Bone marrow (tissue), 2 donors: ENCODE measurements around the gene SCUBE2.
A peak's percentile ranks its signal among the peaks of the same experiment; 100 is the strongest.
"Not testable (repeated sequence)": the region's sequence is repeated elsewhere in the genome, so short reads cannot be mapped to it uniquely, and the experiment has no call there.

Experiments
- DNase-seq, 2 donors: peaks; one replicate each; lab custom pipeline; 2025; lab: John Stamatoyannopoulos, UW

Gene SCUBE2

DNA sequence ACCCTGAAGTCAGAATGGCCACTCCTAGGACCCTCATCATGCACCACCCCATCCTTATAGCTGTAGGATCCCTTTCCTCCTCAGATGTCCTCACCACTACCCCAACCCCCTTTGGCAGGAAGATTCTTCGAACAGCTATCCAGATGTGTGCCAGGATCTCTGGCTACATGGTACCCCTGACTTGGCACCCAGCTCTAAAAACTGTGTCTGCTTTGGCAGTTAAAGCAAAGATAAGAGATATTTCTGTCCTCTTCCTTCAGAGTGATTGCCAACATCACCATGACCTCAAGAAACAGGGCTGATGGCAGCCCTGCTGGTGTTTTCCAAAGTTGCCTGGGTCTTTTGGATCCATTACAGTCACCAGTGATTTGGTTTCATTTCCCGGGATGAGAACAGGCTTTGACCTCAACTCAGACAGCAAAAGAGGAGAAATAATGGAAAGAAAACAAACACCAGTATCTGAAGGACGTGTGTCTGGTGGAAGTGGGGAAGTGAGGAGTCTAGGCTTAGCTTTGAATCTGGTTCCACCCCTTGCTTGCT, 83.3 kb downstream of the SCUBE2 start:
- no peak for DNase-seq

GRCh38 chr11:9005087-9005486, 86.3 kb downstream of the SCUBE2 start:
- no peak for DNase-seq

GRCh38 chr11:9004183-9004926, 87.0 kb downstream of the SCUBE2 start:
- no peak for DNase-seq

DNA sequence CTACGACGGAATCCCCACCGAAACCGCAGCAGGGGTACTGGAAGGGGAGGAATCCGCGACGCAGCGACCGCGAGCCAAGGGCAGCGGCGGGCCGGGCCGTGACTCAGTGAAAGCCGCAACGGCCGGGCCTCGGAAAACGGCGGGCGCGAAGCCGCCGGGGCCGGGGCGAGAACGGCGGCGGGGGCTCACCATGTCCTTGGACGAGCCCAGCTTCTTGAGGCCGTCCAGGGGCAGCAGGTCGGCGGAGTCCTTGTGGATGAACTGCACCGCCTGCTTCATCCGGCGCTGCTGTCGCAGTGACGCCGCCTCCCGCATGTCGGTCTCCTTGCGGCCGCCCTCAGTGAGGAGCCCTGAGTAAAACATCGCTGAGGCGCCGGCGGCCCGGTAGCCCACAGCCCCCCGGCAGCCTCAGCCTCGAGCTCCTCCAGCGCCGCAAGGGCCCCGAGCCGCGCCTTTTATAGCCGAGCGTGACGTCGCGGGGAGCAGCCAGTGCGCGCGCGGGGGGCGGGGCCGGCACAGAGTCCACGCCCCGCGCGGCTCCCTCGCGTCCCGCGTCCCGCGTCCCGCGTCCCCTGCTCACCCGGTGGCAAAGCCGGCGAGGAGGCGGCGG, 87.7 kb downstream of the SCUBE2 start, which contains the start of gene NRIP3:
TSS of gene NRIP3 (minus strand) at position 429 of the 610 bp plus-strand sequence. CDS start at position 363, 66 bp downstream.
- DNase-seq = peak in 1 of 2 donors; percentile 66

DNA sequence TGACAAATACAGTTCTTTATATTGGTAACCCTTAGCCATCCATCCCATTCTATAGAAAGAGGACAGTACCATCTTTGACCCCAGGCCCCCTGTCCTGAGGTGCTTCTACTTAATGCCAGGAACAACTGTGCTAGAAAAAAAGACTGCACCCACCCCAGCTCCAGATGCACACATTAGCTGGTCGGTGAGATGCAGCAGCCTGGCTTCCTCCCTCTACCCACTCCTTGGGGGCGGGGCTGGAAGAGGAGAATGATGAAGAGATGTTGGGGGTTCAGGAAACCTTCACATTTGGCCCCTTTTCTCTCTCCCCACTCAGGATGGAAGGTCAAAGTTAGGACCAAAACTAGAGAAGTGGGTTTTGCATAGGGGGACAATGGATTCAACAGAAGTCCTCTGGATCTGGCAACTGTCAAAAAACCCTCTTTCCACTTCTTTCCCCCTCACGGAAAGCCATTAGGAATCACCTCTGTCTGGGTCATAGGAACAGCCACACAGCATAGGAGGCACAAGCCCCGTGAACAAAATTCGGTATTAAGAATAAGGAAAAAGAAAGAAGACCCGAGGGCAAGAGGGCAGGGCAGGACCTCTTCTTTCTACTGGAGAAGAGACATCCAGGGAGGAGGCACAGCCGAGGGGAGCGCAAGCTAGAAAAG, 88.4 kb downstream of the SCUBE2 start:
- peak in 1 of 2 donors; percentile 6 for DNase-seq

- DNase-seq = peak; percentile 36 to 95
These were observed 89.7 kb downstream of the SCUBE2 start for GRCh38 chr11:9001736-9002135.

- no peak for DNase-seq
These were observed 93.4 kb downstream of the SCUBE2 start for GRCh38 chr11:8998017-8998416.

GRCh38 chr11:8997451-8997850, 93.9 kb downstream of the SCUBE2 start:
- DNase-seq = no peak

GRCh38 chr11:8989453-8989852, 101.9 kb downstream of the SCUBE2 start:
- no peak for DNase-seq

GRCh38 chr11:8988329-8989234, 102.8 kb downstream of the SCUBE2 start:
- no peak for DNase-seq

GRCh38 chr11:8987446-8987845, 104.0 kb downstream of the SCUBE2 start:
- no peak for DNase-seq

- DNase-seq = not testable (repeated sequence)
These were observed 104.6 kb downstream of the SCUBE2 start for GRCh38 chr11:8986772-8987171.

DNA sequence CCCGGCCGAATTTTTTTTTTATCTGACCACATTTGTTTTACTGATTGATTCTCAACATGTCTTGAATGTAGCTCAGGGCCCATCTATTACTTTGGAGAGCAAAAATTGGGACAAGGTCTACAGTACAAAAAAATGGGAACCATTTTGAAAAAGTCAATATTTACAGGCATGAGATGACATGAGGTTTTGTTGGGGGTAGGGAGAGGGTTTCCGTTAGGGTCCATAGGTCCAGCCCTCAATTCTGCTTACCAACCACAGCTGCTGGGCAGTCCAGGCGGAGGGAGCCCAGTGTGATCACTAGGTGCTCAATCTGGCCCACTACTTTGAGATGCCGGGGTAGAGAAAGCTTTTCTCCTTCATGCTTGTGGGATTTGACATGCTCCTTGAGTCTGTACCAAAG, 105.9 kb downstream of the SCUBE2 start:
- DNase-seq = no peak

- DNase-seq = no peak
These were observed 107.8 kb downstream of the SCUBE2 start for GRCh38 chr11:8983552-8983951.

DNA sequence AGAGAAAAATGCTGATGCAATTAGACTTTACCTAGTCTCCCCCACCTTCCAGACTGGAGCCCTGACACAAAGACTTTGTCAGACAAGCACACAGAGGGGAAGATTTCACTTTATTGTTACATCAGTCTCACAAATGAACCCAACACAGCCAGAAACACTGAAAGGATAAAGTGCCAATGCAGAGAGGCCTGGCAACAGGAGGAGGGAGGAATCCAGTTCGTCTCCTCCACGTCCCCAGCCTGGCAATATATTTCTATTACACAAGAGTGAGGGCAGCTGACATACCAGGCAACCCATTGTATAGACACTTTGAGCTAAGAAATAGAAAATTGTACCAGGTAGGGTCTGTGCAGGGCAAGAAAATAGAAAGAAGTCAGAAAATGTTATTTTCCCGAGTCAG, 110.9 kb downstream of the SCUBE2 start:
- no peak for DNase-seq

- DNase-seq = not testable (repeated sequence)
These were observed 112.0 kb downstream of the SCUBE2 start for GRCh38 chr11:8979365-8979764.

DNA sequence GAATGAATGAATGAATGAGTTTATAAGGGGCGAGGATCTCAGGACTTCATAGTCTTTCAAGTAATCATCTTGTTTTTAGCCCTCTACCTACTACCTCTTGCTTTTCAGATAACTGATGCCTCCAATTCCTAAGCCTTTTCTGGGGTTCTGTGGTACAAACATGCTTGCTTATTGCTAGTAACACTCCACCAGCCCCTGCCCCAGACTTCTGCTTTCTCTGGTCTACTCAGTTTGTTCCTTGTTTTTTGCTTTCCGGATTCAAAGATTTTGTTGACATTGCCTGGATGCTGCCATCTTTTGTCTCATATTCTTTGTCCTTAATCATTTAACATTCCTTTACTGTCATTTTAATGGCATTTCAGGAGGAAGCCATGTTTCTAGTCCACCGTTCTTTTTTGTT, 118.3 kb downstream of the SCUBE2 start:
- peak in 1 of 2 donors; percentile 31 for DNase-seq

DNA sequence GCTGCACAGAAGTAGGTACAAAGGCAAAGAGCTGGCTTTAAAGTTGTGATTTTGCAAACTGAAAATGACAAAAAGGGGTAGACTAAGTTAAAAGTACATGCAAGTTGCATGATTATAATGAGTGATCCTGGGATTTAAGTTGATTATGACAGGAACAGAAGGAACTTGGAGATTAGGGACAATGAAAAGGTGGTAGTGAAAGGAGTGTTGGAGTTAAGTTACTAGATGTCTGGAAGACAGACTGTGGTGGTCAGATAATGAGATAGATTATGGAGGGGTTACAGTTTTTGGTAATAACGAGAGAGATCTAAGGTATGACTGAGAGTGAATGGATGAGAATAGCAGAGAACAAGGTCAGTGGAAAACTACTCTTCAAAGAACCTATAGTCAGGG, 119.5 kb downstream of the SCUBE2 start:
- no peak for DNase-seq

- DNase-seq = no peak
These were observed 120.0 kb downstream of the SCUBE2 start for GRCh38 chr11:8971196-8971923.
